Thoracic aorta (tissue), 2 donors: ENCODE measurements around the gene MRPS22. TPM values are rescaled to one million over a fixed set of nuclear protein-coding genes. Genes with fewer than 3 reads are reported as not detected.

Experiments
- ATAC-seq: fragments of 150-250 bp; one replicate; pipeline ENCODE4 v1.8.0; 2017; ENCODE audit warnings: low read depth; ENCODE audit not compliant: insufficient number of reproducible peaks, low FRiP score
- DNase-seq: peaks from one replicate; pipeline ENCODE4 v3.0.0-alpha.2; 2020; ENCODE audit warnings: low spot score
- H3K27ac ChIP-seq, 2 donors: fragments of 200-600 bp; sonication (generic); 1 replicate in 1 of 2; 2 replicates in 1 of 2; pipeline ENCODE4 v1.5.1; 2016; ENCODE audit warnings: mild to moderate bottlenecking in 2 of 2, moderate library complexity in 2 of 2
- H3K27me3 ChIP-seq: fragments of 200-600 bp; sonication (generic); replicated peaks from 2 replicates; pipeline ENCODE4 v1.6.0; 2016; ENCODE audit warnings: mild to moderate bottlenecking; ENCODE audit not compliant: insufficient read depth
- H3K36me3 ChIP-seq: fragments of 200-600 bp; sonication (generic); one replicate; pipeline ENCODE4 v1.5.1; 2016
- H3K4me1 ChIP-seq, 2 donors: fragments of 200-600 bp; sonication (generic); 1 replicate in 1 of 2; 2 replicates in 1 of 2; pipeline versions ENCODE4 v1.5.1 to v1.6.0; 2016; ENCODE audit warnings: low read depth in 2 of 2, mild to moderate bottlenecking in 1 of 2; ENCODE audit not compliant: control insufficient read depth in 1 of 2
- H3K4me3 ChIP-seq: fragments of 200-600 bp; sonication (generic); 2 replicates; pipeline ENCODE4 v1.5.1; 2016; ENCODE audit warnings: mild to moderate bottlenecking
- H3K9me3 ChIP-seq: fragments of 200-600 bp; sonication (generic); 2 replicates; pipeline ENCODE4 v1.5.1; 2016
- total RNA-seq, 2 donors: library from RNA; depleted of rRNA; stranded (reverse); fragments of >200 nt; gene quantifications; one replicate each; pipeline versions ENCODE4 v1.1.0 to v1.2.3, GENCODE V29; 2016
- TF ChIP-seq, protein P1 (sequence below): fragments of 200-600 bp; sonication (generic); IDR thresholded peaks from one replicate; pipeline ENCODE4 v1.5.1; 2019; ENCODE audit warnings: antibody characterized with exemption

Gene MRPS22
- total RNA-seq, 2 donors from 2014 or later: 21.3 to 32.2 TPM

DNA sequence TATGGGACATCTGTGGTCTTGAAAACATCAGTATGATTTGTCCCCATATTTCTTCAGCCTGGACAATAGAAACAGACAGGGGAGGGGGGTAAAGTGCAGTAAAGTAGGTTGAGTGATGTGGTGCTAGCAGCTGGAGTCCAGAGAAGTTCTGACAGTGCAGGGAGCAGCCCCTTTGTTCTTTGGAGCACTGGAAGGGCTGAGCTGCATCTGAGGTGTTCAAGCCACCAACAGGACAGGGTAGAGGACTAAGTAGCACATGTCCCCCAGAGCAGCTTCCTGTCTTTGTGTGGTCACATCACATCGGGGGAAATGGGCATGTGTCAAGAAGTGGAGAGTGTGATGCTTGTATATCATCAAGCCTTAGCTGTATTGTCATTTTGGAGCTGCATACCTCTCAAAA, 12.1 kb downstream of the MRPS22 start:
- Histone ChIP-seq H3K4me1 (no peaks in the 10 kb centered on the region), H3K36me3 (peaks cover 45% of the 10 kb centered on the region), H3K27me3 (no peaks in the 10 kb centered on the region), H3K4me3 (no peak overlapping the region), H3K9me3 (no peaks in the 10 kb centered on the region), H3K27ac (no peak overlapping the region)
- DNase-seq (no peak), ATAC-seq (no peak)
- TF ChIP-seq, protein P1, sequence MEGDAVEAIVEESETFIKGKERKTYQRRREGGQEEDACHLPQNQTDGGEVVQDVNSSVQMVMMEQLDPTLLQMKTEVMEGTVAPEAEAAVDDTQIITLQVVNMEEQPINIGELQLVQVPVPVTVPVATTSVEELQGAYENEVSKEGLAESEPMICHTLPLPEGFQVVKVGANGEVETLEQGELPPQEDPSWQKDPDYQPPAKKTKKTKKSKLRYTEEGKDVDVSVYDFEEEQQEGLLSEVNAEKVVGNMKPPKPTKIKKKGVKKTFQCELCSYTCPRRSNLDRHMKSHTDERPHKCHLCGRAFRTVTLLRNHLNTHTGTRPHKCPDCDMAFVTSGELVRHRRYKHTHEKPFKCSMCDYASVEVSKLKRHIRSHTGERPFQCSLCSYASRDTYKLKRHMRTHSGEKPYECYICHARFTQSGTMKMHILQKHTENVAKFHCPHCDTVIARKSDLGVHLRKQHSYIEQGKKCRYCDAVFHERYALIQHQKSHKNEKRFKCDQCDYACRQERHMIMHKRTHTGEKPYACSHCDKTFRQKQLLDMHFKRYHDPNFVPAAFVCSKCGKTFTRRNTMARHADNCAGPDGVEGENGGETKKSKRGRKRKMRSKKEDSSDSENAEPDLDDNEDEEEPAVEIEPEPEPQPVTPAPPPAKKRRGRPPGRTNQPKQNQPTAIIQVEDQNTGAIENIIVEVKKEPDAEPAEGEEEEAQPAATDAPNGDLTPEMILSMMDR: no peak

GRCh38 chr3:139357899-139358298, 14.1 kb downstream of the MRPS22 start:
- H3K36me3 ChIP-seq: peaks cover 51% of the 10 kb centered on the region
- no peaks in the 10 kb centered on the region for H3K27me3 ChIP-seq
- ATAC-seq (no peak), DNase-seq (no peak)
- no peaks in the 10 kb centered on the region for H3K4me1 ChIP-seq
- TF ChIP-seq, protein P1: no peak
- no peaks in the 10 kb centered on the region for H3K9me3 ChIP-seq
- H3K27ac ChIP-seq: no peak overlapping the region
- H3K4me3 ChIP-seq: no peak overlapping the region

DNA sequence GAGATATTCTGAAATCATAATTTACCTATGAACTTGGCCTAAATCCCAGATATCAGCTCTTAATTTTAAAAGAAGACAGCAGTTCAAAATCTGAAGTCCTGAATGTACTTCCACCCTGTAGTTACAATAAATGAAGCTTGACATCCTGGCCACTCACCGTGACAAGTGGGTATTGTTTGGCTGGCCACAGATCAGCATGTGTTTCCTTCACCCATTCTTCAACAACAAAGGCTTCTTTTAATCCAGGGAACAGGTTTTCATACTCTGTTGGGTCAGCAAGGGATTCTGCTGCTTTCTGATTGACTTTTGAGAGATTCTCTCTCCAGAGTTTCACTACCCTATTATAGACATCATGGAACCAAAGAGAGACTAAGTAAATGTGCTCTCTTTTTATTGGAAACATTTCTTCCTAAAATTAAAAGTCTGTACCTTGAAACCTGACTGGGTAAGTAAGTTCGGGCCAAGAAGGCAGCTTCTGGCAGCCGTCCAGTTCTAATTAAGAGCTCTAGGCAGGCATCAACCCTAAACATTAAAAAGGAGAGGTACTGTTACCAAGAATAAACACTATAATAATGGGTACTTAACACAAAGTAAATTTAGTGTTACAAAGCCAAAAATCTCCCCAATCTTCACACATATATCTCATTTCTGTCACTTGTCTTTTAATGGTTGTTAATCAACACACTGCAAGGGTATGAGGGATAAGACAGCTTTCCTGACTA, 15.2 kb downstream of the MRPS22 start:
- peaks cover 61% of the 10 kb centered on the region for H3K36me3 ChIP-seq
- no peaks in the 10 kb centered on the region for H3K9me3 ChIP-seq
- ATAC-seq (no peak), DNase-seq (no peak)
- no peaks in the 10 kb centered on the region for H3K4me1 ChIP-seq
- no peaks in the 10 kb centered on the region for H3K27me3 ChIP-seq
- no peak overlapping the region for H3K27ac ChIP-seq
- no peak overlapping the region for H3K4me3 ChIP-seq
- TF ChIP-seq, protein P1: no peak

GRCh38 chr3:139361276-139361675, 17.5 kb downstream of the MRPS22 start:
- Histone ChIP-seq H3K9me3 (no peaks in the 10 kb centered on the region), H3K27me3 (no peaks in the 10 kb centered on the region), H3K27ac (no peak overlapping the region), H3K4me1 (no peaks in the 10 kb centered on the region), H3K4me3 (no peak overlapping the region), H3K36me3 (peaks cover 64% of the 10 kb centered on the region)
- TF ChIP-seq, protein P1: no peak
- no peak for DNase-seq
- no peak for ATAC-seq

DNA sequence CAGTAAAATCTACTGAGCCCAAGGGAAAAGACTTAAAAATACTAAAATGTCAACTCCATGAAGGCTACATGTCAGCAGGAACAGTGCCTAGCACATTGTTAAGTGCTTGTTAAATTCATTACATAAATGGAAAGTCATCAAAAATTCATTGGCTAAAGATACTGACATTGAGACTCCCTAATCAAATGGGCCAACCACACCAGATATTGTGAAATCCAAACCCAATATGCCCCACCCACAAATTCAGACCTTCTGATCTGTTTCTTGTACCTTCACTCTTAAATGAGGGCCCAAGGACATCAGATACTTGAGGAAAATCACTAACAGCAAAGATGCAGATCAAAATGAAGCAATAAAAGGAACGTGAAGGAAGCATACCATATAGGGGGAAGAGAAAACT, 20.7 kb downstream of the MRPS22 start:
- no peak overlapping the region for H3K4me3 ChIP-seq
- H3K27ac ChIP-seq: no peak overlapping the region
- DNase-seq (no peak), ATAC-seq (no peak)
- no peaks in the 10 kb centered on the region for H3K9me3 ChIP-seq
- TF ChIP-seq, protein P1: no peak
- H3K4me1 ChIP-seq: no peaks in the 10 kb centered on the region
- H3K36me3 ChIP-seq: peaks cover 72% of the 10 kb centered on the region
- H3K27me3 ChIP-seq: no peaks in the 10 kb centered on the region
